Measurements from ENCODE around the gene NGEF.
"Not testable (repeated sequence)": the region's sequence is repeated elsewhere in the genome, so short reads cannot be mapped to it uniquely, and the experiment has no call there.

Gene NGEF

DNA sequence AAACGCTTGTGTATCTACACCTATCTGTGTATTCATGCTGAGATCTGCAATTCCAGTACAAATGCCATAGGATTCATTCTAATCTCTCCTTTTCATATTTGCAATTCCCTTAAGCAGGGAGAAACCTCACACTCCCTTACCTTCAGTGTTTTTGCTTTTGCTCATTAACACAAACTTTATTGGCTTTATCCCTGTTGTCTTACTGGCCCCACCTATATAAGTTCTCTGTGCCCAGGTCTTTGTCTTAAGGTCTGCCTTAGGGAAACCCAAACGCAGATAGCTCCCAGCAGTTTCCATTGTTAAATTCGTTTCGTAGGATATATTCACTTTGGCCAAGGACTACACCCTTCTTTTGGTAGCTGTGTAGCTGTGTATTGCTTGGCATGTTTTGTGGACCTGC is 147.0 kb downstream of the NGEF start:
- no peak for DNase-seq

DNA sequence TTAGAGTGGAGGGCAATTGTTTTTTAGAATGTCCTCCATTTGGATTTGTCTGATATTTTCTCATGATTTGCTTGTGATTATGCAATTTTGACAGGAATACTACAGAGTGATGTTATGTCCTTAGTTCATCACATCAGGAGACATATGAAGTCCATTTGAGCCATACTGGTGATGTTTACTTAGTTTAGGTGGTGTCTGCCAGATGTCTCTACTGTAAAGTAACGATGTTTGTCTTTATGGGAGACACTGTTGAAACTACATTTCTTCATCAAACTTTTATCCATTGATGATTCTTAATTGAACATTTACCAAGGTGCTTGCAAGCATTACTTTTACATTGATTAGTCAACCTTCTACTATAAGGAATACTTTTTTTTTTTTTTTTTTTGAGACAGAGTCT is 147.9 kb downstream of the NGEF start:
- no peak for DNase-seq

DNA sequence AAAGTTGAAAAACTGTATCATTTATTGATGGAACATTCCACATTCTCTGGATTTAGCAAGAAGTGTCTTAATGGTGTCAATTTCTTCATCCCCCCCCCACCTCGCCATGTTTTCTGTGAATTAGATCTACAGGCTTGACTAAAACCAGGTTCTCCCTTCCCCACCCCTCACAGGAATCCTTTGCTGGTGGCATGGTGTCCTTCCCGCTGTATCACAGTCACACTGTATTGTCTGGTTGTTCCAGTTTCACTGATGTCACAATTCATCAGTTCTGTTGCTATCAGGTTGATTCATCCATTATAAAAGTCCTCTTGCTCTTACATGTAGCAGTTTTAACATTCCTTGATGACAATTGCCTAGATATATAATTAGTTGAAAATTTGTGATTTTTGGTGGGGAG is 149.1 kb downstream of the NGEF start:
- no peak for DNase-seq

- no peak for DNase-seq
Measured at GRCh38 chr2:232861353-232861752, 151.7 kb downstream of the NGEF start.

- no peak for DNase-seq
Measured at GRCh38 chr2:232860593-232861241, 152.3 kb downstream of the NGEF start.

DNA sequence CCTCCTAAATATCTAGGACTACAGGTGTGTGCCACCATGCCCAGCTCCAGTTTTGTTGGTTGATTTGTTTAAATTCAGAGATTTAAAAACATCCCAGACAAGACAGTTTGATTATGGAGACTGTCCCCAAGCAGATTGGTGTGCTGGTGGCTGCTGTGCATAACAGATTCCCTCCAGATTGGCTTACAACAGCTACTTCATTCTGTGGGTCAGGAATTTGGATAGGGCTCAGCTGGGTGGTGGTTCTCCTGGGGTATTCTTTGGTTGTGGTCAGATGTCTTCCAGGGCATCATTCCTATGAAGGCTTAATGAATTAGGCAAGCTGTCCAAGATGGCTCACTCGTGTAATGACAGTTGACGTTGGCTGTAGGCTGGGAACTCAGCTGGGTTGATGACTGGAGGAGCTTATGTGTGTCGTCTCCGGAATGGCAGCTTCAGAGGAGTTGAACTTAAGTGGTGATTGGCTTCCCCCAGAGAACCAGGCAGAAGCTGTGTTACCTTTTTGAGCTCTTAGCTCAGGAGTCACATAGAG is 153.6 kb downstream of the NGEF start:
- no peak for DNase-seq

DNA sequence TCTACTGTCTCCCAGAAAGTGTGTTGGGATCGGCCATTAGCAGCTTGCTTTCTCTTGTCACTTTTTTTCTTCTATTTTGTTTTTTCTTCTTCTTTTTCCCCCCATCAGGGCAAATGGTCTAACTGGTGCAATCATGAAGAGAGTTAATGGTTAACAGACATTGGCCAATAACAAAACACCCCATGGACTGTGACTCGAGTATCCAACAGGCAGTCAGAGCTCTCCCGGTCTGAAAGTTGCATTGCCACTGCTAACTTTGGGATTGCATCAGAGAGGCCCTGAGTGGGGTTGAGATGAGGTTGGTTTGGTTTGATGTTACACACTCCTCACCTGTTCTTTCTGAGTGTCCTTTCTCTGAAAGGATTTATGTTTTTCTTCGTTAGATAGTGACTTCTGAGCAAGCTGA is 155.9 kb downstream of the NGEF start:
- no peak for DNase-seq

DNA sequence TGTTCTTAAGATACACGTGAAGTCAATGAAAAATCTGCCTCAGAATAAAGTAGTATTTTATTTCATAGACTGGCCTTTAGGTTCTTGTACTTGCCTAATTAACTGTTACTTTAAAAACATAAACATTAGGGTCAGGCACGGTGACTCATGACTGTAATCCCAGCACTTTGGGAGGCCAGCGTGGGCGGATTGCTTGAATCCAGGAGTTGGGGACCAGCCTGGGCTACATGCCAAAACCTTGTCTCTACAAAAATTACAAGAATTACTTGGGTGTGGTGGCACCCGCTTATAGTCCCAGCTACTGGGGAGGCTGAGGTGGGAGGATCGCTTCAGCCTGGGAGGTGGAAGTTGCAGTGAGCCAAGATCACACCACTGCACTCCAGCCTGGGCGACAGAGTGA is 159.0 kb downstream of the NGEF start:
- DNase-seq = no peak

DNA sequence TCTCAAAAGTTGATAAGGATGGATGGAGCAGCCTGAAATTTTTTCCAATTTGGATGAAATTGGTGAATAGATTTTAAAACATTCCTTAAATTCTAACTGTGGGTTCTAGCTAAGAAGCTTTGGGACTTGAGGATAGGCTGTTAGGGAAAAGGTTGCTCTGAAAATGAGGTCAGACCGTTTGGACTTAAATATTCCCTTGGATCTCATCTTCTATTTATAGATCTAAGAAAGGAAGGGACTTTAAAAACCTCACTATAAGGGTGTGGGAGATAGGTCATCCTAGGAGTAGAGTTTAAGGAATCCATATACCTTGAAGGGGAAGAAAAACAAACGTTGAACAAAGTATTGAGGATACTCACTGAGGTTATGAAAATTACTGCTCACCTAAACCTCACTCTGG is 160.4 kb downstream of the NGEF start:
- DNase-seq = no peak

DNA sequence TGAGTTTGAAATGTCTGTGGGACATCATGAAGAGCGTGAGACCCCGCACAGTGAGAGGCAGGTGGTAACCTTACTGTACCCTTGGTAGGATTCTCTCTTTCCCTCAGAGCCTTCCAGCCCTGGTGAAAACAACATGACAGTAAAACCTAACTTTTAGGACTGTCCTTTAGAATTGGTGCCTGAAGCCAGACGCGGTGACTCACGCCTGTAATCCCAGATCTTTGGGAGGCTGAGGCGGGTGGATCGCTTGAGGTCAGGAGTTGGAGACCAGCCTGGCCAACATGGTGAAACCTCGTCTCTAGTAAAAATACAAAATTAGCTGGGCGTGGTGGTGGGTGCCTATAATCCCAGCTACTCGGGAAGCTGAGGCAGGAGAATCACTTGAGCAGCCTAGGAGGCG is 161.0 kb downstream of the NGEF start:
- DNase-seq = not testable (repeated sequence)

DNA sequence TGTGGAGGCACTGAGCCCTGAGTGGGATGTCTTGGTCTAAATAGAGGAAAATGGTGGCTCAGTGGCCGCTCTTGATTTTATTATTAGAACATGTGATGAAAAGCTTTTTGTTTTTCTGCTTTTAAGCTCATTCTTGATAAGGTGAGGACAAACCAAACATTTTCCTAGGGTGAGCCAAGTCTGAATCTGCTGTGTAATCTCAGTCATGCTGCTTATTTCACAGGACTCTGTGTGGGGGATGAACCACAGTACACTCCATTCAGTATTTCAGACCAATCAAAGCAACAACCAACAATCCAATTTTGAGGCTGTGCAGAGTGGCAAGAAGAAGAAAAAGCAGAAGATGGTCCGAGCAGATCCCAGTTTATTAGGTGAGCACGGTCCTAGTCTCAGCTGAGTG is 163.0 kb downstream of the NGEF start:
- DNase-seq = no peak

GRCh38 chr2:232846055-232846454 is 167.0 kb downstream of the NGEF start:
- DNase-seq = no peak

DNA sequence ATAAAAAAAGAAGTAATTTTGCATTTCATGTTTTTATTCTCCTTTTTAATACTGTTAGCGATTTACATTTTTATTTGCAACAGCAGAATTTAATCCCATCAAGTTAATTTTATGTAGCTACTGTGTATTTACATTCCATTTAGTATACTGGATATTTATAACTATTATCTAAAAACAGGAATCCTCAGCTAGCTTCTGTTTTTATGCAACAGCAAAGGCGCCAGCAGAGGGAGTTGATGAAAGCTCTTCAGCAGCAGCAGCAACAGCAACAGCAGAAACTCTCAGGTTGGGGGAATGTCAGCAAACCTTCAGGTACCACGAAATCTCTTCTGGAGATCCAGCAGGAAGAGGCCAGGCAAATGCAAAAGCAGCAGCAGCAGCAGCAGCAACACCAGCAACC is 169.2 kb downstream of the NGEF start:
- DNase-seq = no peak

DNA sequence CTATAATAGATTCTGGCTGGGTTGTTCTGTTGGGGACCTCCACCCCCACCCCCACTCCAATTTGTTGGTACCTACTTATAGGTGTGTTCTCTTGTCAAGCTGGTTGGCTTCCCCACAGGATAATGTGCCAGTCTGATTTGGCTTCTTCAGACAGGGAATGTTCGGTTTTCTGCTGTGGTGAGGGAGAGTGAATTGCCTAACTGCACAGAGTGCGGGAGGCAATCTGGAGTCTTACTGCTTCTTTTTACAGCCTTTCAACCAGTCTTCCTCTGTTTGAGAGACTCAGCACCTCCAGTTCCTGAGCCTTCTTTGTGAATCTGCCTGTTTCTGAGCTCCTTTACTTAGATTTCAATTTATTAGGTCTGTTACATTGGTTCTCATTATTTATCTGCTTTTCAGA is 170.4 kb downstream of the NGEF start:
- DNase-seq = no peak

DNA sequence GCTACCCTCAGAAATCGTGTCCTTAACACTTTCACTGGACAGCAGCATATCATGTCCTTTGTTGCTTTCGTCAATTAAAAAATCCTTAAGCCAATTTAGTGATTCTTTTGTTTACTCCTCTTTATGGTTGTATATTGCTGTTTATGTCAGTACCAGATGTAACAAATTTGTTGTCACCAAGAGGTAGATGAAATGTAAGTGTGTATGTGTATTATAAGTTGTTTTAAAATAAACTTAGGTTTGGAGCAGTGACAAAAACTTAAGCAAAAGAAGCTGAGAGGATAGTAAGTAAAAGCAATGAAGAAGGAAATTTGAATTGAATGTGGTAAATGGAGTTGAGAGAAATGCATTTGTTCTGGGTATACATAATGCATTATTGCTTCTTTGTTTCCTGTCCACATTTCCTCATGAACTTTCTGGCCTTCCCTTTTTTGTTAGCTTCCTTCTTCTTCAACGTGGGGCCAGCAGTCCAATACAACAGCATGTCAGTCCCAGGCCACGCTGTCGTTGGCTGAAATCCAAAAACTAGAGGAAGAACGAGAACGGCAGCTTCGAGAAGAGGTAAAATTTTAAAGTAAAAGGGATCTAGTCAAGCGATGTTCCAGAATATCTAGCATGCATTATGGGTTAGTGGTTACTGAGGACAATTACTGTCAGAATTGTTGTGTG is 173.5 kb downstream of the NGEF start:
- DNase-seq = no peak

- peak; percentile 89 for DNase-seq
Measured at GRCh38 chr2:232838406-232838874, 174.6 kb downstream of the NGEF start.

GRCh38 chr2:232836934-232837333 is 176.1 kb downstream of the NGEF start:
- no peak for DNase-seq

DNA sequence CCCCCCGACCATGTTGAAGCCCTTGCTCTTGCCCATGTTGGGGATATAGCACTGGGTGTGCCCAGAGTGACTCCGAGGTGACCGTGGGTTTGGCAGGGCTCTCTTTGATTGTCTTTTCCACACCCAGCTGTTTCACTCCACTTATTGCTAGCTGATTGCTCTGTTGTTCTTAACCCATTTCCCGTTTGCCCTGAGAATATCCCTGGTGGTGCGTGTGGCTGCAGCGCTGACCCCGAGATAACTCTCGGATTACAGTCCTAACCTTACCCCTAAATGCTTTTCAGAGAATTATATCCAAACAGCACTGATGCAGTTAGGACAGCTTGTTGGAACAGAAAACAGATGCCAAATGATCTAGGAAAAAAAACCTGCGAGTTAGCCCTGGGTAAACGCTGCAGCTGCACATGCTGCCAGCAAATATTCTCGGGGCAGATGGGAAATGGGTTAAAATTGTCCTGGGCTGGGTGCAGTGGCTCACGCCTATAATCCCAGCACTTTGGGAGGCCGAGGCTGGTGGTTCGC is 177.3 kb downstream of the NGEF start:
- DNase-seq = no peak

DNA sequence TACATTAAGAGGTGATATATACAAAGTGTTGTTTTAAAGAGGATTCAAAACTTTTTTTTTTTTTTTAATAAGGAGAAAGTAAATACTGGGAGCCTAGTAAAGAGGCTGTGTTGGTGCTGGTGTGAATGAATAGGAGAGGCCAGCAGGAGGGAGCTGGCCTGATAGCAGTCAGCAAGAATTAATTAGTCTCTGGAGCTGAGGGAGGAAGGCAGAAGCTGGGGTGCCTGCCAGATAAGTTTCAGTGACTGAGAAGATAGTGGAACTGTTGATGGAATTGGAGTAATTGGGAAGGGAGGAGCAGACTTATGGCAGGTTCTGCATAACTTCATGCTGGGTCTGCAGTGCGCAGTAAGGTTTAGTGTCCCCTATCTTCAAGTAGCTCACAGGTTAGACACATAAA is 179.2 kb downstream of the NGEF start:
- DNase-seq = no peak

DNA sequence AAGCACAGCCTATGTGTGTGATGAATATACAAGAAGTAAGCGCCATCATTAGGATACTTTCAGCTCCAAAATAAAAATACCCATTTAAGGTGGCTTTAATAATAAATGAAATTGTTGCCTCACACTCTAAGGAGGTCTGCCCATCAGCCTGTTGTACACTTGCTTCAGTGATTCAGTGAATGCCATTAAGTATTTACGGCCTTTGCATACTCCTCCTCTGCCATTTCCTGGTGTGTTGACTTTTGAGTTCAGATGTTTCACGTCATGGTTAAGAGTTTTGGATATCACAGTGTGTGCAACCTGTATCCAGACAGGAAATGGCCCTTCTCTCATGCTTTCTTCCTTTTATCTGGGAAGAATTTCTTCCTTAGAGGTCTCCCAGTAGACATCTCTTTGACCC is 181.6 kb downstream of the NGEF start:
- no peak for DNase-seq

DNA sequence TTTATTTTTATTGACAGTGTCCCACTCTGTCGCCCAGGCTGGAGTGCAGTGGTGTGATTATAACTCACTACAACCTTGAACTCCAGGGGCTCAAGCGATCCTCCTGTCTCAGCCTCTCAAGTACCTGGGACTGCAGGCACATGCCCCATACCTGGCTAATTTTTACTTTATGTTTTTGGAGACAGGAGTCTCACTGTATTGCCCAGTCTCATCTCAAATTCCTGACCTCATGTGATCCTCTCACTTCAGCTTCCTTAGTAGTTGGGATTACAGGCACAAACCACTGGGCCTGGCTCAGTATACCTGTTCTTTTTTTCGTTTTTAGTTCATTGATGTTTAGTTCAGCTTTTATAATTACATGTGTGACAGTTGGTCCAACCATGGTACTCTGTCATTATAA is 183.1 kb downstream of the NGEF start:
- no peak for DNase-seq
